GM21381 (cell line): ENCODE measurements around the gene ST6GALNAC6.

ENCODE experiments used
- ATAC-seq: cut with Tn5 transposase; IDR thresholded peaks from one replicate; pipeline ENCODE4 v1.9.1; 2021; ENCODE audit warnings: mild to moderate bottlenecking, moderate library complexity; ENCODE audit not compliant: unreplicated experiment

ST6GALNAC6 gene, protein sequence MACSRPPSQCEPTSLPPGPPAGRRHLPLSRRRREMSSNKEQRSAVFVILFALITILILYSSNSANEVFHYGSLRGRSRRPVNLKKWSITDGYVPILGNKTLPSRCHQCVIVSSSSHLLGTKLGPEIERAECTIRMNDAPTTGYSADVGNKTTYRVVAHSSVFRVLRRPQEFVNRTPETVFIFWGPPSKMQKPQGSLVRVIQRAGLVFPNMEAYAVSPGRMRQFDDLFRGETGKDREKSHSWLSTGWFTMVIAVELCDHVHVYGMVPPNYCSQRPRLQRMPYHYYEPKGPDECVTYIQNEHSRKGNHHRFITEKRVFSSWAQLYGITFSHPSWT

DNA sequence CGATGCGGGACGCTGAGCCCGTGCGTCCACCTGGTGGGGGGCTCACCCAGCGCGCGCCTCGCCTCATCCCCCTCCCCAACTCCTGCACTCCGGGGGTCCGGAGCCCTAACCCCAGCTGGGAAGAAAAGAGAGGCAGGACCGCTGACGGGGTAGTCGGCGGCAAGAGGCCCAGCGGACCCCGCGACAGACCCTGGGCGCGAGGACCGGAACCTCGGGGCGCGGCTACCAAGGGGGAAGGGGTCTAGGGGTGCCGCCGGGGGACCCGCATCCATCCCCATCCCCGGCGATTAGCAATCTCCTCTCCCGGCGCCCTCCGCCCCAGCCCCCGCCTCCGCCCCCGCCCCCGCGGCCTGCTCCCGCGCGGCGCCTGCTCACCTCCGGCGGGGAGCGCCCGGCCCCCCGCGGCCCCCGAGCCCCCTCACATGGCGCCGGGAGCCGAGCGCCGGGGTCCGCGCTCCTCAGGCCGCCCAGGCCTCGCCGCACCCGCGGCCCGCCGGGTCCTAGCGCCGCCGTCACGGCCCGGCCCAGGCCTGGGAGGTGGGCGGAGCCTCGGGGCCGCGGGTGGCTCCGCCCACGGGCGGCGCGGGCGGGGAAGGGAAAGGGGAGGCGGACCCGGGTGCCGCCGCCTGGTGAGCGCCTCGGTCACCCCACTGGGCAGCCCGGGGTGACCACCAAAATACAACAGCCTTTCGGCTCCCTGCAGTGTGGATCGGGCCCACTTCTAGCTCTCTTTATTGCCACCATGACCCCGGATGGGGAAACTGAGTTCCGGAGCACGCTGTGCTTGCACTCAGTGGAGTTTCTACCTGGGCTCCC lies at the start of gene ST6GALNAC6:
TSS of gene ST6GALNAC6 (minus strand) at position 476 of the 816 bp plus-strand sequence. CDS start 1,622 bp downstream, outside the sequence.
- ATAC-seq = peak; percentile 57

DNA sequence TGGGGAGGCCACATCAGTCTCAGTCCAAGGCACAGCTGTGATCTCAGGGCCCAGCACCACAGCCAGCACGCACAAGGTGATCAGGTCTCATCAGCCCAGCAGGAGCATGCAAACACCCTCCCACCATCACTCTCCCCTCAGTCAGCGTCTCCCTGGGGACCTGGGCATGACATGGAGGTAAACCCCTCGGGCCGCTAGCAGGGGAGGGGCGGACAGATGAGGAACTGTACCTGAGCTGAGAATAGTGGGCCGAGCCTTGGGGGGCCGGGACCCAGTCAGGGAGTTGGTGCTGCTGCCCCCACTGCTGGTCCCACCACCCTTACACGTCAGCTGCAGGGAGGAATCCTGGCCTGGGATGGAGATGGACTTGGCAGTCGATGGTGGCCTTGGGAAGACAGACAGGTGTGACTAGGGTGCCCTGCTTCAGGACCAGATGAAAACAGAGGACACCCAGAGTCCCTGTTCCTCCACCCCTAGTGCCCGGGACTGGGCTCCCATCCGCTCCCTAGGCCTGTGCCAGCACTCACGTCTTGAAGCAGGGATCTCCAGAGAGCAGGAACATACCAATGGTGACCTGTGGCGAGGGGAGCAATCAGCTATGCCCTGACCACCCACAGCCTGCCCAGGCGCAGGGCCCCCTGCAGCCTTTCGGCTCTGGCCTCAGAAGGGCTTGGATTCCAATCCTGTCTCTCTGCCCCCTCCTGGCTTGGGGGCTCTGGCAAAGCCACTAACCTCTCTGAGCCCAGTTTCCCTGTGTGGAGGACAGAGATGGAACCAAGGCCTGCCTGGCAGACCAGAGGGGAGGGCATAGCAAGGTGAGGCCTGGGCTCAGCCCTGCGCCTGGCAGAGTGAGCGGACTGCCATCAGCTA lies 48.7 kb upstream of the ST6GALNAC6 start:
- ATAC-seq = no peak

DNA sequence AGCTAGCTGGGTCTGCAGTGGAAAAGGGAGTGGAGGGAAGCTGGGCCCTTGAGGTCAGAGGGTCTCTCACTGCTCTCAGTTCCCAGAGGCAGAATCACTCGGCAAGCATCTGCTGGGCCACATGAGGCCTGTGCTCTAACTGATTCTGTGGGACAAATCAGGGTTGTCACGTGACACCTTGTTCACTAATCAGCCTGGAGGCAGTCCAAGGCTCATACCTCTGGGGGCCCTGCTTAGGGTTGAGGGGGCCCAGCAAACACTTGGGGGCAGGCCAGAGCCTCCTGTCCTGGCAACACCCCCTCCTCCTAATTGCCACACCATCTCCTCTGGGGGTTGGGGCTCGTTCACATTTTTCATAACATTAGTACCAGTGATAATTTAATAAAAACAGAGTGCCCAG lies 47.3 kb upstream of the ST6GALNAC6 start:
- no peak for ATAC-seq

DNA sequence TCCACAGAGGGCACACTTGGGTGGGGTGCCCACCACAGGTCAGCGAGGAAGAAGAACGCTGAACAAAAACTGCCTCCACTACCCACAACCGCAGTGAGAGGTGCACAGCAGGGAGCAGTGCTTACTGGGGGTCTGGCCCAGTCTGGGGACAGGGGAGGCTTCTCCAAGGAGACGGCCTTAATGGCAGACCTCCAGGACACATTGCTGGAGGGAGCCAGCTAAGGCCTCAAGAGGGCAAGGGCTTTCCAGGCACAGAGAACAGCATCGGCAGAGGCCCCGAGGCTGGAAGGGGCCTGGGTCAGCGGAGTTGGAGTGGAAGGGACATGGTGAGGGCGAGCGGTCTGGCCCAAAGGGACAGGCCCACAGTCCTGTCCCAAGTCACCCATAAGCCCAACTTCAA lies 46.5 kb upstream of the ST6GALNAC6 start:
- ATAC-seq = no peak

DNA sequence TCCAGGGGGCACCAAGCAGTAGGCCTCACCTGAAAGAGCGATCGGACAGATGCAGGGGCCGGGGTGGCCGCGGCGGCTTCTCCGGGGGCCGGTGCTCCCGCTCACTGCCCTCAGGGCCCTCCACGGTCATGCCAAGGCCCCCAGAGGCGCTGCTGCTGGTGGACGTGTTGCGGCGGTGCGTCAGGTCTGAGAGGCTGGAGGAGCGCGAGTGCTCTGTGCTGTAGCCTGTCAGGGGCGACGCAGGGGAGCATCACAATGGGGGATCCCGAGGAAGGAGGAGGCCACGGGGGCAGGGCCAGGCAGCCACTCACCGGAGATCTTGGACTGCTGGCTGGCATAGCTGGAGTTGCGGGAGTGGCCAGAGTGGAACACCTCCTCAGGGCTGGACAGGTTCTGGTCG lies 45.9 kb upstream of the ST6GALNAC6 start:
- ATAC-seq = no peak

DNA sequence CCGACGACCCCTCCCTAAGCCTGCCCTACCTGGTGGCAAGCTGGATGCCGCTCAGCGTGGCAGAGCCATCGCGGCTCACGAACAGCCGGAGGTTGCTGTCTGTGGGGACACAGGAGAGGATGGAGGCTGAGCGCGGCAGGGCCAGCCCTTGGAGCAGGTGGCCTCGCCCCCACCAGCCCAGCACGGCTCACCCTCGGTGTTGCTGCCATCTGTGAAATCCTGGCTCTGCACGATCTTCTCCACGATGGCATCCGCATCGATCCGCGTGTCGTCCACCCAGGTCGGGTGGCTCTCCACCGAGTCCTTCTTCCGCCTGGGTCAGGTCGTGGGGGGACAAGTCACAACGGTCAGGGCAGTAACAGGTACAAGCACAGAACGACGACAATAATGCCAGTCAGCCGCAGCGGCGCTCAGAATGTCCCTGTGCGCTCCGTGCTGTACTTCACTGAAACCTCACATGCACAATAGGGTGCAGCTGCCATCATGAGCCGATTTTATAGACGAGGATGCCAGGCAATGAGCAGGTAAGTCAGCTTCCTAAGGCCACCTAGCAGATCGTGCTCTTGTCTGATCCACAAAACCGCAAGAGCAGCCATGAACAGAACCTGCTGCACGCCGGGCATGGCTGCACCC lies 45.3 kb upstream of the ST6GALNAC6 start:
- no peak for ATAC-seq

DNA sequence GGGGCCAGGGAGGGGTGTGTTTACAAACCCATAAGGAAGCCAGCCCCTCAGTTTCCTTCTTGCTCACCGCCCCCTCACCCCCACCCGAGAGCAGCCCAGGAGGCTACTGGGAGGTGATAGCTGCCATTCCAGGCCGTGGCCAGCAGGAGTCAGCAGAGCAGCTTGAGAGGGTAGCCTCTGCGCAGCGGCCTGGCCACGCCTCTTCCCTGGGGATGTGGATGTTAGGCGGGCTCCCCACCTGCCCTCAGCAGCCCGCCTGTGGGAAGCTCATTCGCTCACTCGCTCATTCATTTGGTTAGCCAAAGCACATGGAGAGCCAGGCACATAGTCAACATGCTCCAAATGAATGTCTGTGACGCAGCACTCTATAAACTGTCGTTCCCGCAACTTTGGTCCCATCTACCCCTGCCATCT lies 44.3 kb upstream of the ST6GALNAC6 start:
- peak; percentile 57 for ATAC-seq

DNA sequence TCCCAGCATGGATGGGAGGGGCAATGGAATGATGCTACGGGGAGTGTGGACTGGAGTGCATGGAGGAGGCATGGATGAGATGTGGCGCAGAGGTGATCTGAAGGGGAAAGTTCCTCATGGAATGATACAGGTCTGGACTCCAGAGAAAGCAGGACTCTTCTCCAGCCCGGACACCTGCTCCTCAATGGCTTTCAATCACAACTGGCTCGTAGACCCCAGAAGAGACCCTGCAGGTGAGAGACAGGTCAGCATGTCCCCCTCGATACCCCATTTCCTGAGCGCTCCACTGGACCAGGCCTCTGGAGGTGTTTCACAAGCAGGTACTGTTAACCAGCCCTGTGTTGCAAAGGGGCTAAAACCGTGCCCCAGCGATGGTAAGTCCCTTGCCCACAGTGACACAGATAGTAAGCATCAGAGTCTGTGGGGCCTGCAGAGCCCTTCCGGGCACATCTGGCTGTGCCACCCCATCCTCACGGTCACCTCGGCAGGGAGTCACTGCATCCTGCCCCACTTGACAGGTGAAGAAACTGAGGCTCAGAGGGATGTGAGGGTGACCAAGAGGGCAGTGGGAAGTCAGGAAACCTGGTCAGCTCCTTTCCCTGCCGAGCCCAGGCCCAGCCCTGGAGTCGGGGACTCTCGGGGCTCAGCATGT lies 43.7 kb upstream of the ST6GALNAC6 start:
- no peak for ATAC-seq

DNA sequence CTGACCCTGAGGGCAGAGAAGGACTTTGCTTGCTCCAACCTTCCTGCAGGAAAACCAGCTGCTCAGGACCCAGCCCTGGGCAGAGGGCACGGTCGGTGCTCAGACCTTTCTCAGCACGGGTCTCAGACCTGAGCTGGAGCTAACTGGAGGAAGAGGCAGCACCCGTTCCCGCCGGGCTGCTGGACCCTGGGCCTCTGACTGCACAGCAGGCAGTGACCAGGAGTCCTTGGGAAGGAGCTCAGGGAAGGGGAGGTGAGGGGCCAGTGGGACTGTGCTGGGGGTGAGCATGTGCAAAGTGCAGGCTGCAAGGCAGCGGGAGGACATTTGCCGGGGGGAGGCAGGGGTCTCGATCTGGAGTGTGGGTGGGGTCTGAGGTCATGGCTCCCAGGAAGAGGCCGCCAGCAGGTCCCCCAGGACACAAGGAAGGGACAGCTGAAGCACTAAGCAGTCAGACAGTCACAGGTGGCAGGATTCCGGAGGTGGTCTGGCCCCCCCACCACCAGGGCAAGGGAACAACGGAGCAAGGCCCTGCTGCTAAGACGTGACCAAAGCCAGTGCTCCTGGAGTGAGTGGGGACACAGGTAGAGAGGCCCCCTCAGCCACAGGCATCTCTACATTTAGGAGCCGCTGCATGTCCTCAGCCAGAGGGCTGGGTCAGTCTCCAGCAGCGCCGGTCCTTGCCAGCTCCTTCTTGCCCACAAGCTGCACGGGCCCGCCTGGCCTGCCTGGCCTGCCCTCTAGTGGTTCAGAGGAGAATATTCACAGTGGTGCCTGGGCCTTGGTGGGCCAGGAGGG lies 43.0 kb upstream of the ST6GALNAC6 start:
- ATAC-seq = no peak

DNA sequence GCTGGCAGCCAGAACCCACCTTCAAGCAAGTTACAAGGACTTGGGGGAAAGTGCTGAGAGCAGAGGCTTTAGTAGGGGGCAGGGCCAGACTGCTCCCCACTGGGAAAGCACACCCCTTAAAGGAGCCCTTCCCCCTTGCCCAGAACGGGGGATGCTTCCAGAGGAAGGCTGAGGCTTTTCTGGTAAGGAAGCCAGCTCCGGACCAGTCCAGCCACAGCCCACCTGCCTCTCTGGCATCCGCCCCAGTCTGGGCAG lies 42.5 kb upstream of the ST6GALNAC6 start:
- ATAC-seq = no peak

DNA sequence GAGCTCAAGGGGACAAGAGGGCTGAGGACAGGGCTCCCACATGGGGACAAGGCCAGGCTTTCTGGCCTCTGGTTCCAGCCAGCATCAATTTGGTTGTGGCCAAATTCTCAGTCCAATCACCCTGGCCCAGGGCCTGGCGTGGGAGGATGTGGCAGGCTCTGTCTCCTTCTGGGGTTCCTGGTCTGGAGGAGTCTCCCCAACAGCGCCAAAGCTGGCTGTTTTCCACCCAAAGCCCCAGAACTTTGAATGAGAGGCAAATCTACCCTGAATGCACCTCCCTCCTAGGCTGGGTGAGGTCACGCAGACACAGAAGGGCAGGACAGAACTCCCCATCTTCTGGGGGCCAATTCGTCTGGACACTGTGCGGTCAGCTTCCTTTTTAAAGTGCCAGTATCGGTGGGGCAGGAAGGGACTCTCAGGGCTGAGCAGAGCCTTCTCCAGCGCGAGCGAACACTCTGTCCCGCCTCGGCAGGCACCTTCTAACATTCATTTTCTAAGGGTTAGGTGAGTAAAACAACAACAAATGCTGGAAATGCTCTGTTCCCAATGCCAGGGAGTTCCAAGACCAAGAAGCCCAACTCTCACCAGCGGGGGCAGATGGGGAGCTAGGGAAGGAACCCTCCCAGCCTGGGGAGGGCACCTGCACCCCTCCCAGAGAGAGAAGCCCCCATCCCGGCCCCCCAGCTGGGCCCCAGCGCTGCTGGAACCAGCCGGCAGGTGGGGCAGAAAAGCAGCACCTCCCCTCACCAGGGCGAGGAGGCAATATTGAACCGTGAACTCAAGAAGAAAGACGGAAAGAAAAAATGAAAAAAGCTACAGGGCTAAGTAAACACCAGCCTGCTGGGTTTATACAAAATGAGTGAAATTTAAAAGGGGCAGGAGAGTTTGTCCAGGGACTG lies 41.9 kb upstream of the ST6GALNAC6 start:
- no peak for ATAC-seq

DNA sequence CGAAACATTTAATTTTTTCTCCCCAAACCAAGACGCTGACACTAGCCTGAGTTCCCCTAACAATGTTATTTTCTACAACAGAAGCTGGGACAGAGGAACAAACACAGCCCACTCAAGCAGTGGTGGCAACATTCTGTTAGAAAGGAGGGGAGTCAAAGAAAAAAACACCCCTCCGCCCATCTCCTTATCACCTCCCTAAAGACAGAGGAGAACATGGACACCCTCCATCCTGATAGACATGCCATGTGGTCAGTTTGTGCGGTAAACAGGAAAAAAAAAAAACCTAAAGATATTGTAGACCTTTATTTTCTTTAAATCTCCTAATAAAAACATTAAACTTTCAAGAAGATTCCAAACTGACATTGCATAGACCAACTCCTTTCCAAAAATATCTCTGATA lies 41.2 kb upstream of the ST6GALNAC6 start:
- no peak for ATAC-seq

DNA sequence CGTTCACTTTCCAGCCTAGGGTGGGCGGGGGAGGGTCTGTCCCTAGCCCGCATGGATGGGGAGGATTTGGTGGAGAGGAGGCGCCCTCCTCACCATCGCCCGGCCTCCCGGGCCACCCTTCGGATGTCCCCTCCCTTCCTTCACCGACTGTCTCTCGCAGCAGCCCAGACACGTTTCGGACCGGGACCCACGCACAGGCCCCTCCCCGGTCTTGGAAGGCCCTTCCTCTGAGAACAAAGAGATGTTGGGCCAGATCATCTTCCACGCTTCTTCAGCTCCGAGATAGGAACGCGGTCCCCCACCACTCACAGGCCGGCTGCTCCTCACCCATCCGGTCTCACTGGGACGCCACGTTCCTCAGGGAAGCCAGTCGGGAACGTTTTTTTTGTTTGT lies 38.9 kb upstream of the ST6GALNAC6 start:
- ATAC-seq = no peak

DNA sequence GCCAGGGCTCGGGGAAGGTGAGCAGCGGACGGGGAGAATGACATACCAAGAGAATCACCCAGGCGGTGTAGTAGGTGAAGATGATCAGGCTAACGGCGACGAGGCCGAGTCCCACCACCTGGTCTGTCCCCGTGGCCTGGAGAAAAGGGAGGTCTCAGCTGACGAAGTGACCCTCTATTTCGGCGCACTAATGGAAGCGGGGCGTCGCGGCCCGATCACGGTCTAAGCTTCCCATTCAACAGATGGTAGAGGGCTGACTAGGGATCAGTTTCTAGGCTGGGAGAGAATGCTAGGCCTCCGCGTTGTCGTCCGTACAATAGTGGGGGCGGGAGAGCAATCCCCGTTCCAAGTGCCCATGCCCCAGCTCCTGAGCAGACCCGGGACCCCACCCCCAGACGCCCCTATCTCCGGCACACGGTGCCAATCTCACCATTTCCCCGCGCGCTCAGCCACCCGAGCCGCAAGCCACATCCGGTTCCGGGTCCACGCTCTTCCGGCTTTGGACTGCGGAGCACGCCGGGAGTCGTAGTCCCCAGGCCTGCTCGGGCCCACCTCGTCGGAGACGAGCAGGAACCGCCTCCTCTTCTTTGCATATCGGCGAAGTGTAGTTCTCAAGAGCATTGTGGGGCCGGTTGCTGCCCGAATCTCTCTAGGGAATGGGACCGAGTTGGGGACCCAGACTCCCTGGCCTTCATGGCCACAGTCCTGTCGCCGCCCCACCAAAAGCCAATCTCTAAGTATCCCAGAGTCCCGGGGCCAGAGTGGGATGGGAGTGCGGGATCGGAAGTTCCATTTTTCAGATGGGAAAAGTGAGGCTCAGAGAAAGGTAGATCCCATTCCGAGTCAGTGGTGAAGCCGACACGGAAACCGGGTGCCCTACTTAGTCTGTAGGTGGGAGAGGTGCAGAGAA lies 38.2 kb upstream of the ST6GALNAC6 start, which contains the start of gene DPM2:
TSS of gene DPM2 (minus strand) at position 467 of the 910 bp plus-strand sequence. CDS start at position 433, 34 bp downstream.
- peak; percentile 92 for ATAC-seq

DNA sequence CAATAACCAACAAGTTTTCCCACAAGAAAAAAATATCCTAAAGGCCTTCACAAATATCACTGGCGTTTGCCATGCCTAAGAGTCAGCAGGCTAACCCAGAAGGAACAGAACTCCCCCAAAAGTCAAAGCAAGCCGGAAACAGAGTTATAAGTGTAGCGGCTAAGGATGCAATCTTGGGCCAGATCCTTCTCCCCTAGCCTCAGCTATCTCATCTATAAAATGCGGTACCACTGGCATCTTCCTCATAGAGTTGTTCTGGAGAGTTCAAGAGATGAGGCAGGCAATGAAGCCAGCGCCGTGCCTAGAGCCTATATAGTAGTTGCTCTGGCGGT lies 37.6 kb upstream of the ST6GALNAC6 start:
- ATAC-seq = no peak

DNA sequence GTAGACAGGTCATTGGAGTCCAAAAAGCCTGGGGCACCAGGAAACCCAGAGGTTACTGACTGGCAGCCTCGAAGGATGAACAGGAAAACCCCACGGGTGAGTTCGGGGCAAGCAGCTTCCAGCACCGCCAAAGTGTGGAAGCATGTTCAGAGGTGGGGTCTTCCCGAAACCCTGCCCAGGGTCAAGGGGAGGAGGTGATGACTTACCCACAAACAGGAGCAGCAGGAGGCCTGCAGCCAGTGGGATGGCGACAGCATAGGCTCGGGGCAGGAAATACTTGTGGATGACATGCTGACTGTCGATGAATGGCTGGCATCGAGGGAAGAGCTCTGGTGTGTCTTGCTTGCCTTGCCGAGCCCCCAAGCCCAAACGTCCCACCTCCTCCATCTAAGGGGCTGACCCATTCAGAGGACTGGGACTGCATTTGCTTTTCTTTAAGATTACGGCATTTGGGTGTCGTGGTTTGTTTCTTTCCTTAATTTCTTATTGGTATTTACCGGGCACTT lies 37.0 kb upstream of the ST6GALNAC6 start:
- ATAC-seq = no peak

DNA sequence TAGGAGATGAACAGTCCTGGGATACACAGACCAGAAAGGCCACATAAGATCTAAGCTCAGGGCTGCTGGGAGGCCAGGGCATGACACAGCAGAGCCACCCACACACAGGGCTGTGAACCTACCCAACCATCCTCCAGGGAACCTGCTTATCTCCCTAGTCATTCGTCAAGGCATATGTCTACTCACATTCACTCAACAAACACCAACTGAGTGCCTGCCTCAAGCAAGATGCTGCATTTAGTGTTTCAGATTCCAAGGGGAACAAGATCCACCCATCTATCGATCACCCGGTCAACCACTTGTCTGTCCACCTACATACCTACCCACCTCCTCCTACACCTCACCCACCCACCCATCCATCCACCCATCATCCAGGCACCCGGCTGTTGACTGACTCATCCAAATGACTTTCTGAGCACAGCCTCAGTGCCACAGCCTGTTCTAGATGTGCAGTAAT lies 36.4 kb upstream of the ST6GALNAC6 start:
- no peak for ATAC-seq
